ENCODE results near the gene TPCN2. TPM values are rescaled to one million over a fixed set of nuclear protein-coding genes. Genes with fewer than 3 reads are reported as not detected.

TPCN2 gene
- total RNA-seq, 1 donor: 11.1 TPM

GRCh38 chr11:69002110-69002569 is 46.6 kb upstream of the TPCN2 start:
- DNase-seq (ENCODE audit: low read depth): peak; percentile 8
- no peak for TF ChIP-seq CTCF (IDR thresholded peaks at IDR 0.05; ENCODE audit: insufficient read depth, low read length)
- H3K4me3 ChIP-seq (ENCODE audit: low read depth, low read length): no peak overlapping the region

- no peak for DNase-seq (ENCODE audit: low read depth)
- no peak for TF ChIP-seq CTCF (IDR thresholded peaks at IDR 0.05; ENCODE audit: insufficient read depth, low read length)
Measured at GRCh38 chr11:69002570-69003231, 46.0 kb upstream of the TPCN2 start.

DNA sequence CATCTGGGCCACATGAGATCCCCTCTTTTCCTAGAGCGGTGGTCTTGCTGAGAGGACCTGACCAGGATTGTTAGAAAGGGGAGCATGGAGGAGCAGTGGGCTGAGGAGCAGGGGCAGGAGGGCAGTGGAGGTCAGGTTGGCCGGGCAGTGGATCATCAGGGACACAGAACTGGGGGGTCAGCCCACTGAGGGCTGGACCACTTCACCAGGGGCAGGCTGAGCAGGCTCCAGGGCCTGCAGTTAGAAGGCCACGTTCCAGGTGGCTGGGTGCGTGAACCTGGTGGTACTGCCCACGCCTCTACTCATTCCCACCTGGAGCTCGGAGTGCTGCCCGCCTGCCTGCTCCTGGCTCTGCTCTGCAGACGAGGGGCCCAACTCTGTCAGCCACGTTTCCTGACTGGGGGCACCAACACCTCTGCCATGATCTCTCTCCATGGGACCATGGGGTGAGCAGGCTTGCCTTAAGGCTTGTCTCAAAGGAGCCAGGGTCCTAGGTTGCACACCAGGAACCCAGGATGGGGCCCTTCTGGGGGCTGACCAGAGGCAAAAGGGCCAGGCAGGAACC is 45.3 kb upstream of the TPCN2 start:
- H3K4me3 ChIP-seq (ENCODE audit: low read depth, low read length): no peak overlapping the region
- DNase-seq (ENCODE audit: low read depth): no peak
- TF ChIP-seq CTCF (IDR thresholded peaks at IDR 0.05; ENCODE audit: insufficient read depth, low read length): no peak

More at GRCh38 chr11:69002570-69003231, 46.0 kb upstream of the TPCN2 start:
- H3K4me3 ChIP-seq (ENCODE audit: low read depth, low read length): no peak overlapping the region

- TF ChIP-seq CTCF (IDR thresholded peaks at IDR 0.05; ENCODE audit: insufficient read depth, low read length): no peak
- no peak for DNase-seq (ENCODE audit: low read depth)
- no peak overlapping the region for H3K4me3 ChIP-seq (ENCODE audit: low read depth, low read length)
Measured at GRCh38 chr11:69003866-69004367, 44.8 kb upstream of the TPCN2 start.

- TF ChIP-seq CTCF (IDR thresholded peaks at IDR 0.05; ENCODE audit: insufficient read depth, low read length): no peak
- H3K4me3 ChIP-seq (ENCODE audit: low read depth, low read length): no peak overlapping the region
- DNase-seq (ENCODE audit: low read depth): no peak
Measured at GRCh38 chr11:69004411-69005182, 44.1 kb upstream of the TPCN2 start.

DNA sequence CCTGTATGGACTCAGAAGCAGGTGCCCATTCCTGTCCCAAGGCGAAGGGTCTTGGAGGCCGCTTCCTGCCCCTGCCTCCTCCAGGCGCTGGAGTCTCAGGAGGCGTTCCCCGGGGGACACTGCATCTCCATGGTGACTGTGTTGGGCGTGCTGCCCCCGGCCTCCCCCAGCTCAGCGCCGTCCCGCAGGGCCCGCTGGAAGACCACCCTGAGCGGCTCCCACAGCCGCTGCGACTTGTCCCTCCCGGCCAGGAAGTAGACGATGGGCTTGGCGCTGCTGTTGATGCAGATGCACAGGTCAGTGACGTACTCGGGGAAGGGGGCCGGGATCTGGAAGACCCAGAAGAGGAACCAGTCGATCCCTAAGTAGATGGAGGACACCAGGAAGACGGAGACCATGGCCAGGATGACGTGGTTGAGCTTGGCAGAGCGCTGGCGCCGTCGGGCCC is 43.5 kb upstream of the TPCN2 start:
- DNase-seq (ENCODE audit: low read depth): no peak
- TF ChIP-seq CTCF (IDR thresholded peaks at IDR 0.05; ENCODE audit: insufficient read depth, low read length): no peak
- H3K4me3 ChIP-seq (ENCODE audit: low read depth, low read length): no peak overlapping the region

Data from fibroblast of the aortic adventitia (primary cell).